ENCODE data around the gene PLEK. TPM values are rescaled to one million over a fixed set of nuclear protein-coding genes. Genes with fewer than 3 reads are reported as not detected.
"Not testable (repeated sequence)": the region's sequence is repeated elsewhere in the genome, so short reads cannot be mapped to it uniquely, and the experiment has no call there.

PLEK gene
- total RNA-seq, 1 donor, result 48.2 TPM

DNA sequence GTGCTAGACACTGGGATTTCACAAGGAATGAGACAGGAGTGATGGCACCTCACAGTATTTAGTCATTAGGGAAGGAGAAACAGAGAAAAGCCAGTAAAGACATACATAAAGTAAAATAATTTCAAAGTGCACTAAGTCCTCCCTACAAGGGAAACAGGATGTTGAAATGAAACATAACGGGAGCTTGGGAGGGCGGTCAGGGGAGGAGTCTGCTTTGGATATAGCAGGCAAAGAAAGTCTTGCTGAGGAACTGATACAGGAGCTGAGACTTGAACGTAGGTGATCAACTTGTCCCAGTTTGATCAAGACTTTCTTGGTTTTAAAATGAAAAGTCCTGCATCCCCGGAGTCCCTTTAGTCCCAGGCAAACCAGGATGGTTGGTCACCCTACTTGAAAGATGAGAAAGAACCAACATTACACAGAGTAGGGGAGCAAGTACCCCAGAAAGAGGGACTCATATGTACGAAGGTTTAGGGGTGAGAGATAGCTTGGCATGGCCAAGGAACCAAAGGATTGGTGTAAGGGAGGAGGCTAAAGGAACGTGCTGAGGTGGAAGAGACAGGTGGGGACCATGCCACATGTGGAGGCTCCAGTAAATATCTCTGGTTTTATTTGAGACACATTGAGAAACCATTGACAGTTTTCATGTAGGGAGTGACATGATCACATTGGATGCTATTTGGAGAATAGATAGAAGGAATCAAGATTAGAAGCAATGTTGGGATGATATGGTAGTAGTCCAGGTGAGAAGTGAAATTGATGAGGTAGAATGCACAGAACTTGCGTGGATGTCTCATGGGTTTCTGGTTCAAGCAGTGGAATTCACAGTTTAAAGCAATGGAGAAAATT is 73.6 kb downstream of the PLEK start:
- DNase-seq (ENCODE audit: low read depth in 2 of 3, low spot score in 2 of 3), result no peak

DNA sequence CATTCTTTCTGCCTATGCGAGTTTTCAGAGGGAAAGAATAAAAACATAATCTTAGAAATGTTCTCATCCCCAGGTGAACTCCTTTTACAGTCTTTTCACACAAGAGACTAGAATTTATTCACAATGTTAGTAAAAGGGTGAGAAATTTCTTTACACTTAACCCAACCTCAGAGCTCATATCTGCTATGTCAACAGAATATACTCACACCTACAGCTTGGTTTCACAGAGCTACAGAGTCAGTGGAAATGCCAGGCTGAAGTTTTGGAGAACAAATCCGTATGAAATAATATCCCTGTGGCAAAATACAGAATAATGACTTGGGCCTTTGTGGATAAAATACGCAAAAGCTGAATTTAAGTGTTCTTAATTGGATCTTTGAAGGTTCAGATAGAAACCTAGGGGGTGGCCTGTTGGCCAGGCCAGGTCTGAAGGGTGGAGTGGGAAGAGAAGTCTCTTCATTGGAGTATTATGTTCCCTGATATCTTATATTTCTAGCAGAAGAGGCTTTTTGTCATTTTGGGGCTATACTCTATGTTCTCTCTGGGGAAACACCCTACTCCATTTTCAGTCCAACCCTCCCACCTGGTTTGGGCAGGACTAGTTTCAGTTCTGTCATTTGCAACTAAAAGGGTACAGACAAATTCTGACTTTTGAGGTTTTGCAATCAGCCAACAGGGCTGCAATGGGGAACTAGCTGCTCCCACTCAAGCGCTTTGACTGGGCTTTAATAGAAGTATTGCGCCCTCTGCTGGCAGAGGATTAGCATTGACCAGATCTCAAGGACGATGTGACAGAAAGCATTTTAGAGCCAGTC is 76.3 kb downstream of the PLEK start:
- peak; percentile 65 to 97 (median 95) for DNase-seq (ENCODE audit: low read depth in 2 of 3, low spot score in 2 of 3)

DNA sequence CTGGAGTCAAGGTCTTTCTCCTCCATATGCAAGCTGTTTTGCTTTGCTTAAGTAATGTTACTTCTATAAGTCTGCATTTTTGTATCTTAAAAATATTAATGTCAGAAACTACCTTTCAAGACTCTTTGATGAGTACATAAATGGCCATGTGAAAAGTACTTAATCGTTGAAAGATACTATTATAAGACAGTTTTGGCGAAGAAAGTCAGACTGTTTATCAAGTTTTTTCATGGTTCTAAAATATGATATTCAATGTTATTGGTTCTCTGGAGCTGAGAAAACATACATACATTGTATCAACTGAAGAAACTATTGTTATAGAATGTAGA is 76.9 kb downstream of the PLEK start:
- DNase-seq (ENCODE audit: low read depth in 2 of 3, low spot score in 2 of 3), result no peak

DNA sequence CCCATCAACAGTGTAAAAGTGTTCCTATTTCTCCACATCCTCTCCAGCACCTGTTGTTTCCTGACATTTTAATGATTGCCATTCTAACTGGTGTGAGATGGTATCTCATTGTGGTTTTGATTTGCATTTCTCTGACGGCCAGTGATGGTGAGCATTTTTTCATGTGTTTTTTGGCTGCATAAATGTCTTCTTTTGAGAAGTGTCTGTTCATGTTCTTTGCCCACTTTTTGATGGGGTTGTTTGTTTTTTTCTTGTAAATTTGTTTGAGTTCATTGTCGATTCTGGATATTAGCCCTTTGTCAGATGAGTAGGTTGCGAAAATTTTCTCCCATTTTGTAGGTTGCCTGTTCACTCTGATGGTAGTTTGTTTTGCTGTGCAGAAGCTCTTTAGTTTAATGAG is 81.3 kb downstream of the PLEK start:
- not testable (repeated sequence) for DNase-seq (ENCODE audit: low read depth in 2 of 3, low spot score in 2 of 3)

Other genes with a start within 250 kb of the PLEK start
- 4.0 TPM for gene PNO1, start 207.4 kb upstream of the PLEK start, total RNA-seq
- gene PPP3R1, start 112.8 kb upstream of the PLEK start, total RNA-seq, result 18.0 TPM
- gene CNRIP1, start 45.3 kb upstream of the PLEK start, total RNA-seq, result 40.7 TPM
- 0.27 TPM for gene FBXO48, start 102.0 kb downstream of the PLEK start, total RNA-seq
- gene APLF, start 102.3 kb downstream of the PLEK start, total RNA-seq, result 5.4 TPM

All from hematopoietic multipotent progenitor cell (in vitro differentiated cells).